HepG2 (cell line): ENCODE data around the gene TBC1D16. TPM values are rescaled to one million over a fixed set of nuclear protein-coding genes. Genes with fewer than 3 reads are reported as not detected.

Source experiments
- ATAC-seq: fragments of 200-7000 bp; cut with Tn5 transposase; 3 replicates; pipeline ENCODE4 v1.9.1; 2020; ENCODE audit warnings: mild to moderate bottlenecking, moderate library complexity
- BruUV-seq: library from RNA; stranded (reverse); fragments of 400-500 nt; replicated peaks from 2 replicates; lab custom pipeline; 2021; lab: Mats Ljungman, UMichigan
- CTCF ChIA-PET: fragments of 300-600 bp; formaldehyde crosslinking; extraction: SDS; loops from one replicate; lab custom pipeline; 2021; ENCODE audit warnings: low total read pairs, inconsistent platforms, low intra/inter-chr PET ratio; lab: Yijun Ruan, JAX
- POLR2A ChIA-PET: fragments of 350-600 bp; sonication (Branson Sonifier 250); formaldehyde crosslinking; loops from one replicate; lab custom pipeline; 2020; ENCODE audit warnings: antibody characterized with exemption, inconsistent platforms; lab: Yijun Ruan, JAX
- DNase-seq: peaks from one replicate; pipeline ENCODE4 v3.0.0-alpha.2; 2015; ENCODE audit warnings: low spot score
- FAIRE-seq: peaks from 3 replicates; lab custom pipeline; 2011; peaks lifted over from hg19 to GRCh38; lab: Jason Lieb, UNC
- H2AFZ ChIP-seq: one replicate; pipeline ENCODE4 v1.6.1; 2011; ENCODE audit warnings: low read length, inconsistent platforms
- H3K27ac ChIP-seq: fragments of 300-600 bp; 3 replicates; pipeline ENCODE4 v1.8.0; 2011; ENCODE audit warnings: mixed run types, mild to moderate bottlenecking, mixed read lengths, low read length, inconsistent platforms; ENCODE audit not compliant: insufficient read depth; ENCODE audit errors: extremely low read length
- H3K27me3 ChIP-seq, 2 experiments: fragments of 200-600 bp in 1 of 2; 2 replicates in 1 of 2; 3 replicates in 1 of 2; pipeline versions ENCODE4 v1.6.0 to v1.8.0; 2011; ENCODE audit warnings: low read length in 2 of 2, mild to moderate bottlenecking in 2 of 2, moderate library complexity in 2 of 2, inconsistent platforms in 1 of 2; ENCODE audit not compliant: insufficient read depth in 2 of 2, control insufficient read depth in 1 of 2
- H3K36me3 ChIP-seq, 2 experiments: fragments of 200-600 bp in 1 of 2; replicated peaks in 1 of 2; 2 replicates in 1 of 2; 3 replicates in 1 of 2; pipeline versions ENCODE4 v1.5.1 to v1.8.0; 2011; ENCODE audit warnings: low read length in 2 of 2, inconsistent platforms in 1 of 2; ENCODE audit not compliant: insufficient read depth in 2 of 2, control insufficient read depth in 1 of 2
- H3K4me1 ChIP-seq: 2 replicates; pipeline ENCODE4 v1.5.1; 2012; ENCODE audit warnings: low read length, inconsistent platforms; ENCODE audit not compliant: insufficient read depth
- H3K4me2 ChIP-seq: 2 replicates; pipeline ENCODE4 v1.6.0; 2011; ENCODE audit warnings: low read depth, low read length, inconsistent platforms
- H3K4me3 ChIP-seq, 3 experiments: fragments of 200-600 bp in 1 of 3; sonication (generic), shearing (Covaris generic) in 1 of 3; replicated peaks in 1 of 3; 2 replicates each; pipeline ENCODE4 v1.5.1; 2011 to 2016; ENCODE audit warnings: low read length in 3 of 3, inconsistent platforms in 2 of 3, low read depth in 2 of 3, mild to moderate bottlenecking in 2 of 3, control low read depth in 1 of 3, mixed read lengths in 1 of 3; ENCODE audit not compliant: insufficient read depth in 1 of 3
- H3K79me2 ChIP-seq: one replicate; pipeline ENCODE4 v1.6.1; 2011; ENCODE audit warnings: low read length, inconsistent platforms; ENCODE audit not compliant: insufficient read depth
- H3K9ac ChIP-seq: 2 replicates; pipeline ENCODE4 v1.6.0; 2011; ENCODE audit warnings: mild to moderate bottlenecking, low read depth, low read length, inconsistent platforms; ENCODE audit not compliant: insufficient read depth
- H3K9me3 ChIP-seq: 2 replicates; pipeline ENCODE4 v1.5.1; 2012; ENCODE audit warnings: mild to moderate bottlenecking, low read length
- H4K20me1 ChIP-seq: 2 replicates; pipeline ENCODE4 v1.6.0; 2011; ENCODE audit warnings: inconsistent platforms, mild to moderate bottlenecking, low read length, moderate library complexity; ENCODE audit not compliant: insufficient read depth
- ARID2 ChIP-seq: sonication (generic); formaldehyde crosslinking; IDR thresholded peaks from 2 replicates; pipeline ENCODE4 v1.8.1; 2022; ENCODE audit warnings: mild to moderate bottlenecking, missing genetic modification reagents, borderline replicate concordance
- ELF4 ChIP-seq: sonication (generic); formaldehyde crosslinking; IDR thresholded peaks from 2 replicates; pipeline ENCODE4 v1.5.0; 2020; ENCODE audit warnings: missing genetic modification reagents, mild to moderate bottlenecking, moderate library complexity, borderline replicate concordance
- FOSL1 ChIP-seq: sonication (generic); formaldehyde crosslinking; IDR thresholded peaks from 2 replicates; pipeline ENCODE4 v1.9.0; 2021; ENCODE audit warnings: missing genetic modification reagents, borderline replicate concordance
- KMT2B ChIP-seq: IDR thresholded peaks from 2 replicates; pipeline ENCODE4 v1.6.1; 2016; ENCODE audit warnings: missing genetic modification reagents, missing compliant biosample characterization
- MAFG ChIP-seq: sonication (generic); formaldehyde crosslinking; IDR thresholded peaks from 2 replicates; pipeline ENCODE4 v1.5.1; 2020; ENCODE audit warnings: mild to moderate bottlenecking, missing genetic modification reagents
- NFIC ChIP-seq: IDR thresholded peaks from 2 replicates; pipeline ENCODE4 v1.6.1; 2012; ENCODE audit warnings: mild to moderate bottlenecking, low read length, inconsistent platforms
- NFKBIZ ChIP-seq: IDR thresholded peaks from 2 replicates; pipeline ENCODE4 v1.6.1; 2018; ENCODE audit warnings: missing genetic modification reagents, missing compliant biosample characterization
- SMAD3 ChIP-seq: sonication (generic); formaldehyde crosslinking; IDR thresholded peaks from 2 replicates; pipeline ENCODE4 v1.4.0; 2020; ENCODE audit warnings: missing genetic modification reagents
- SRSF1 ChIP-seq: fragments of 200-400 bp; formaldehyde crosslinking; optimal IDR thresholded peaks from 2 replicates; pipeline ENCODE3; 2017; ENCODE audit warnings: mild to moderate bottlenecking, low read depth, low read length, moderate library complexity
- XRCC5 ChIP-seq: fragments of 200-400 bp; formaldehyde crosslinking; optimal IDR thresholded peaks from 2 replicates; pipeline ENCODE3; 2017; ENCODE audit warnings: mild to moderate bottlenecking, low read length
- ZBTB38 ChIP-seq: sonication (generic); formaldehyde crosslinking; IDR thresholded peaks from 2 replicates; pipeline ENCODE4 v1.5.1; 2020; ENCODE audit warnings: mild to moderate bottlenecking, missing genetic modification reagents
- ZNF281 ChIP-seq: sonication (generic); formaldehyde crosslinking; IDR thresholded peaks from 2 replicates; pipeline ENCODE4 v1.4.0; 2020; ENCODE audit warnings: missing genetic modification reagents, borderline replicate concordance
- WGBS: methylation state at CpG from one replicate; pipeline ENCODE4 v1.1.6; 2017; ENCODE audit warnings: low lambda C conversion rate; 5-methylcytosine and 5-hydroxymethylcytosine counted together
- in situ Hi-C: cut with HindIII; loops from 2 replicates; pipeline ENCODE4 v1.10.0; 2017; ENCODE audit warnings: low pct_unique_long_range_greater_than_20kb; ENCODE audit not compliant: extremely low pct_ligation_motif_present
- intact Hi-C: fragments of 100-400 bp; cut with micrococcal nuclease; formaldehyde crosslinking; loops from one replicate; pipeline ENCODE4 v1.10.0; 2022; ENCODE audit not compliant: unreplicated experiment
- polyA plus RNA-seq, 8 experiments: library from polyadenylated mRNA; depleted of rRNA in 3 of 8; stranded (reverse) in 7 of 8; unstranded in 1 of 8; fragments of >200 nt; fragmentation: Illumina TruSeq in 4 of 8; extraction: Trizol in 4 of 8; gene quantifications; 2 replicates each; pipeline versions ENCODE4 v1.2.1 to v1.2.3, GENCODE V29; 2011 to 2016; ENCODE audit warnings: low read depth in 4 of 8, missing spikeins in 1 of 8, mixed read lengths in 1 of 8; ENCODE audit not compliant: insufficient read depth in 1 of 8
- total RNA-seq, 5 experiments: library from RNA; depleted of rRNA; stranded (reverse); fragments of >200 nt; fragmentation: Illumina TruSeq; extraction: Trizol; gene quantifications; 2 replicates each; pipeline ENCODE4 v1.2.3, GENCODE V29; 2016; ENCODE audit warnings: low read depth in 1 of 5
- TF ChIP-seq, protein P1 (sequence below): sonication (generic); formaldehyde crosslinking; IDR thresholded peaks from 2 replicates; pipeline ENCODE4 v1.8.0; 2022; ENCODE audit warnings: missing genetic modification reagents, low read depth, mild to moderate bottlenecking, borderline replicate concordance
- TF ChIP-seq, protein P2 (sequence below): sonication (generic); formaldehyde crosslinking; IDR thresholded peaks from 2 replicates; pipeline ENCODE4 v1.8.0; 2022; ENCODE audit warnings: mild to moderate bottlenecking, missing genetic modification reagents

Gene TBC1D16
- total and polyA plus RNA-seq, 2 of the 13 experiments (the other 11 are each of a cell fraction or from before 2014, with no cell fraction given): 14.9 to 24.9 TPM

DNA sequence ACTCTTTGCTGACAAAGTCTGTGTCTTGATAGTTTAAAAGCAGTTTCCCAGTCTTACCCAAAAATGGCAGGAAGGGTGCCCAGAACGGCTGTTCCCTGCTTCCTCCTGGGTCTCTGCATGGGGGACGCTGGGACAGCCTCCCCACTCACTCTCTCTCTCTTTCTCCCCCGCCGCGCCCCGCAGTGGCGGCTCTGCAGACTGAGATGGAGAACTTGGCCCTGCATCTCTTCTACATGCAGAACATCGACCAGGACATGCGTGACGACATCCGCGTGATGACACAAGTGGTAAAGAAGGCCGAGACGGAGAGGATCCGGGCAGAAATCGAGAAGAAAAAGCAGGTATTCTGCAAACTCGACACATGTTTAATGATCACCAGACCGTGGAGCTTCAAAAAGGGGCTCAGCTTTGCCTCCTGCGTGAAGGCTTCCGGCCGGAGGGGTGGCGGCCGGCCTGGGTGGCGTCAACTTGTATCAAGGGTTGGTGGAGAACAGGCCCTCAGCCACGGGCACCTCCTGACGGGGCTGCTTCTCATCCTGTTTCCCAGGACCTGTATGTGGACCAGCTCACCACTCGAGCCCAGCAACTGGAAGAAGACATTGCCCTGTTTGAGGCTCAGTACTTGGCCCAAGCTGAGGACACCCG lies 22.8 kb upstream of the TBC1D16 start (continued):
- TF ChIP-seq XRCC5 (no peak), SMAD3 (no peak)

DNA sequence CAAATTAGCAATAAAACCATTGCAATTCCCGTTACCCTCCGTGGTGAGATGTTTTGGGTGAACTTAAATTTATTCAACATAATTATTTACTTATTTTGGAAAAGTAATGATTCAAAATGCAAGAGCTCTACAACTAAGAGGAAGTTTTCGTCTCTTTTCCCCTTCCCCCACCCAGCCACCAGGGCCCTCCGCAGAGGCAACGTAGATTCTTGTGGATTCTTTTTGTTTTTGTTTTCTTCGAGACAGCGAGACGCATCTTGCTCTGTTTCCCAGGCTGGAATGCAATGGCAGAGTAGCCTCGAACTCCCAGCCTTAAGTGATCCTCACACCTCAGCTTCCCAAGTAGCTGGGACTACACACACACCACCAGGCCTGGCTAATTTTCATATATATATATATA lies 19.9 kb upstream of the TBC1D16 start:
- DNase-seq (no peak), ATAC-seq (no peak)
- no peak overlapping the region for H3K4me2 ChIP-seq
- BruUV-seq: no TSS peak
- CTCF ChIA-PET: no interaction called here
- no peak overlapping the region for H3K9ac ChIP-seq
- H3K9me3 ChIP-seq: no peaks in the 10 kb centered on the region
- no peak for TF ChIP-seq NFKBIZ (CRISPR knock-in tag)
- TF ChIP-seq, protein P1, sequence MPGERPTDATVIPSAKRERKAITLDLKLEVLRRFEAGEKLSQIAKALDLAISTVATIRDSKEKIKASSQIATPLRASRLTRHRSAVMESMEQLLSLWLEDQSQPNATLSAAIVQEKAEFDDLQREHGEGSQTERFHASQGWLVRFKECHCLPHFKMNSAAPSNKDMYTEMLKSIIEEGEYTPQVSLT (CRISPR knock-in tag): no peak
- no peak for TF ChIP-seq ZNF281
- TF ChIP-seq ZBTB38 (CRISPR knock-in tag): no peak
- no peak for TF ChIP-seq FOSL1 (CRISPR knock-in tag)
- TF ChIP-seq ARID2 (CRISPR knock-in tag): no peak
- TF ChIP-seq ELF4 (CRISPR knock-in tag): no peak
- no peak for TF ChIP-seq MAFG (CRISPR knock-in tag)
- no peak for TF ChIP-seq NFIC
- no peak for TF ChIP-seq KMT2B (CRISPR knock-in tag)
- no peak for TF ChIP-seq SRSF1
- TF ChIP-seq, protein P2, sequence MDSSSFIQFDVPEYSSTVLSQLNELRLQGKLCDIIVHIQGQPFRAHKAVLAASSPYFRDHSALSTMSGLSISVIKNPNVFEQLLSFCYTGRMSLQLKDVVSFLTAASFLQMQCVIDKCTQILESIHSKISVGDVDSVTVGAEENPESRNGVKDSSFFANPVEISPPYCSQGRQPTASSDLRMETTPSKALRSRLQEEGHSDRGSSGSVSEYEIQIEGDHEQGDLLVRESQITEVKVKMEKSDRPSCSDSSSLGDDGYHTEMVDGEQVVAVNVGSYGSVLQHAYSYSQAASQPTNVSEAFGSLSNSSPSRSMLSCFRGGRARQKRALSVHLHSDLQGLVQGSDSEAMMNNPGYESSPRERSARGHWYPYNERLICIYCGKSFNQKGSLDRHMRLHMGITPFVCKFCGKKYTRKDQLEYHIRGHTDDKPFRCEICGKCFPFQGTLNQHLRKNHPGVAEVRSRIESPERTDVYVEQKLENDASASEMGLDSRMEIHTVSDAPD (CRISPR knock-in tag): no peak
- TF ChIP-seq, all 625 proteins: peak for 0
- no peak overlapping the region for H3K4me3 ChIP-seq
- no peak overlapping the region for H3K27ac ChIP-seq
- H3K79me2 ChIP-seq: no peaks in the 10 kb centered on the region
- no peak for FAIRE-seq
- POLR2A ChIA-PET: no interaction called here
- in situ Hi-C loops: no loop called here
- no peak overlapping the region for H2AFZ ChIP-seq
- H3K27me3 ChIP-seq: no peaks in the 10 kb centered on the region
- H3K4me1 ChIP-seq: no peaks in the 10 kb centered on the region
- WGBS: 91% methylated on average over 9 of the region's 9 CpGs
- no peaks in the 10 kb centered on the region for H4K20me1 ChIP-seq
- no peaks in the 10 kb centered on the region; a peak in 1 of 5 replicates for H3K36me3 ChIP-seq
- intact Hi-C loops: no loop called here
